Heart left ventricle (tissue), 16 donors: Measurements from ENCODE around the gene SELENOW. TPM values are rescaled to one million over a fixed set of nuclear protein-coding genes. Genes with fewer than 3 reads are reported as not detected.

ENCODE experiments used
- ATAC-seq, 4 donors: fragments of 200-7000 bp; cut with Tn5 transposase; one replicate each; pipeline ENCODE4 v1.9.1; 2020 to 2022; ENCODE audit warnings: moderate library complexity in 4 of 4, mild to moderate bottlenecking in 3 of 4, moderate number of reproducible peaks in 1 of 4
- DNase-seq, 5 donors: peaks; one replicate each; pipeline ENCODE4 v3.0.0-alpha.2; 2020
- H3K27ac ChIP-seq, 12 donors: fragments of 200-600 bp; sonication (generic) in 4 of 12; one replicate each; pipeline versions ENCODE4 v1.5.0 to v1.8.0; 2016 to 2022; ENCODE audit warnings: mild to moderate bottlenecking in 2 of 12
- H3K27me3 ChIP-seq, 9 donors: fragments of 200-600 bp; sonication (generic) in 2 of 9; one replicate each; pipeline versions ENCODE4 v1.5.1 to v1.8.0; 2016 to 2022; ENCODE audit warnings: mild to moderate bottlenecking in 3 of 9
- H3K36me3 ChIP-seq, 9 donors: fragments of 200-600 bp; sonication (generic) in 2 of 9; one replicate each; pipeline versions ENCODE4 v1.5.0 to v1.8.0; 2018 to 2022; ENCODE audit warnings: mild to moderate bottlenecking in 2 of 9
- H3K4me1 ChIP-seq, 12 donors: fragments of 200-600 bp; sonication (generic) in 4 of 12; one replicate each; pipeline versions ENCODE4 v1.5.0 to v1.8.0; 2016 to 2022; ENCODE audit warnings: mild to moderate bottlenecking in 3 of 12
- H3K4me3 ChIP-seq, 12 donors: fragments of 200-600 bp; sonication (generic) in 4 of 12; one replicate each; pipeline versions ENCODE4 v1.5.0 to v1.8.0; 2017 to 2022; ENCODE audit warnings: mild to moderate bottlenecking in 9 of 12, moderate library complexity in 4 of 12
- H3K9me3 ChIP-seq, 12 donors: fragments of 200-600 bp; sonication (generic) in 4 of 12; one replicate each; pipeline versions ENCODE4 v1.5.0 to v1.8.0; 2016 to 2022; ENCODE audit warnings: mild to moderate bottlenecking in 1 of 12
- CTCF ChIP-seq, 12 donors: fragments of 200-600 bp; sonication (generic) in 4 of 12; IDR thresholded peaks; one replicate each; pipeline versions ENCODE4 v1.5.0 to v1.8.0; 2018 to 2022; ENCODE audit warnings: antibody characterized with exemption in 12 of 12, mild to moderate bottlenecking in 5 of 12
- POLR2A ChIP-seq, 2 donors: fragments of 450-650 bp; IDR thresholded peaks; one replicate each; pipeline ENCODE4 v1.6.1; 2017; ENCODE audit warnings: antibody characterized with exemption in 2 of 2, mild to moderate bottlenecking in 2 of 2, moderate library complexity in 2 of 2
- WGBS, 4 donors: extraction: QIAGEN DNeasy Blood & Tissue Kit in 2 of 4; methylation state at CpG; one replicate each; pipeline versions ENCODE4 v1.1.5 to v1.1.7; 2013 to 2018; 5-methylcytosine and 5-hydroxymethylcytosine counted together
- intact Hi-C, 10 donors: fragments of 100-400 bp; cut with DNase I; formaldehyde crosslinking; loops; one replicate each; pipeline versions ENCODE4 v1.11.1 to v1.14.2; 2022
- polyA plus RNA-seq, 2 donors: library from polyadenylated mRNA; stranded (reverse); fragments of 200-250 nt; gene quantifications; one replicate each; pipeline ENCODE4 v1.2.3, GENCODE V29; 2013
- total RNA-seq, 9 donors: library from RNA; depleted of rRNA in 2 of 9; stranded (reverse); fragments of >200 nt in 2 of 9; fragmentation: NEBNext Ultra II Directional in 3 of 9; extraction: Animal tissue kit (Norgen Biotek cat#: 25700) in 3 of 9; gene quantifications; one replicate each; pipeline versions ENCODE4 v1.1.0 to v1.2.4, GENCODE V29; 2016 to 2023
- donor health status: ischemic (EF 13 %, LVEDD 7.1; RV severe dilation, severe dysfunction).
- donor health status: healthy with polysubstance abuse.
- donor health status: DM: no; HTN: yes; CAD: no.
- donor health status: DM: no; HTN: no; CAD: no.
- donor health status: ischemic (EF 25% LVEDD 6.9; RV normal size, moderate dysfunction).
- donor health status: ischemic (EF 25% LVEDD 5.7; RV mildly dilated, moderate dysfunction).
- donor health status: healthy.
- donor health status: DM: yes; HTN: yes; CAD: no.
- donor health status: ischemic (EF 35%, LVEDD 5.7; RV mildly dilated, moderate dysfunction).
- donor health status: nonischemic (EF 11% LVEDD 7.7; RV severe dilation, severe dysfunction).
- donor health status: DM: yes; HTN: yes; CAD: no.
- donor health status: PGD.
- donor health status: ischemic (EF 29% LVEDD 5.4; RV normal size, mild dysfunction).
- donor health status: nonischemic (EF 23%, LVEDD 6.1; RV moderate dilation, normal function).

The SELENOW gene
- total and polyA plus RNA-seq, 11 donors: 647 to 2,748 (median 1,081) TPM

- H3K27ac ChIP-seq: no peak overlapping the region
- no peaks in the 10 kb centered on the region for H3K27me3 ChIP-seq
- ATAC-seq (no peak), DNase-seq (no peak)
- TF ChIP-seq CTCF (IDR thresholded peaks at IDR 0.05) (no peak), POLR2A (IDR thresholded peaks at IDR 0.05) (no peak)
- H3K9me3 ChIP-seq: no peaks in the 10 kb centered on the region
- peaks cover 0 to 19% (median 3%) of the 10 kb centered on the region in 12 donors for H3K4me1 ChIP-seq
- 75 to 94% (median 84%) methylated on average over 5 to 7 of the region's 7 CpGs for WGBS, 4 donors
- intact Hi-C loops: loop anchor here in 8 of 10 donors (1.0 to 10.0 kb wide), 4 partner anchors 22 to 99 kb away; no protein-coding TSS in a partner anchor
- no peak overlapping the region for H3K4me3 ChIP-seq
- no peaks in the 10 kb centered on the region for H3K36me3 ChIP-seq
These were observed 12.2 kb upstream of the SELENOW start for GRCh38 chr19:47766359-47766620.

GRCh38 chr19:47766670-47767069 lies 11.8 kb upstream of the SELENOW start:
- WGBS, 4 donors: 79 to 91% (median 86%) methylated on average over 7 of the region's 7 CpGs
- Histone ChIP-seq H3K36me3 (no peaks in the 10 kb centered on the region), H3K4me3 (no peak overlapping the region), H3K9me3 (no peaks in the 10 kb centered on the region), H3K4me1 (peaks cover 0 to 19% (median 3%) of the 10 kb centered on the region in 12 donors), H3K27me3 (no peaks in the 10 kb centered on the region), H3K27ac (no peak overlapping the region)
- no peak for DNase-seq
- intact Hi-C loops: loop anchor here in 8 of 10 donors (1.0 to 10.0 kb wide), 4 partner anchors 22 to 98 kb away; no protein-coding TSS in a partner anchor
- no peak for TF ChIP-seq CTCF (IDR thresholded peaks at IDR 0.05)
- no peak for TF ChIP-seq POLR2A (IDR thresholded peaks at IDR 0.05)
- no peak for ATAC-seq

GRCh38 chr19:47767349-47767748 lies 11.2 kb upstream of the SELENOW start:
- Histone ChIP-seq H3K36me3 (no peaks in the 10 kb centered on the region), H3K4me3 (no peak overlapping the region), H3K9me3 (no peaks in the 10 kb centered on the region), H3K27ac (no peak overlapping the region), H3K4me1 (peaks cover 0 to 18% (median 3%) of the 10 kb centered on the region in 12 donors), H3K27me3 (no peaks in the 10 kb centered on the region)
- DNase-seq (no peak), ATAC-seq (no peak)
- intact Hi-C loops: loop anchor here in 6 of 10 donors (2.0 to 10.0 kb wide), 2 partner anchors 21 to 97 kb away; no protein-coding TSS in a partner anchor
- WGBS, 4 donors: 44 to 90% (median 84%) methylated on average over 2 of the region's 2 CpGs
- no peak for TF ChIP-seq POLR2A (IDR thresholded peaks at IDR 0.05)
- no peak for TF ChIP-seq CTCF (IDR thresholded peaks at IDR 0.05)

- Histone ChIP-seq H3K27ac (no peak overlapping the region), H3K9me3 (no peaks in the 10 kb centered on the region), H3K4me1 (peaks cover 0 to 9% (median 0%) of the 10 kb centered on the region in 12 donors), H3K4me3 (no peak overlapping the region), H3K36me3 (no peaks in the 10 kb centered on the region), H3K27me3 (no peaks in the 10 kb centered on the region)
- 78 to 93% (median 90%) methylated on average over 2 of the region's 2 CpGs for WGBS, 4 donors
- DNase-seq (no peak), ATAC-seq (no peak)
- TF ChIP-seq CTCF (IDR thresholded peaks at IDR 0.05) (no peak), POLR2A (IDR thresholded peaks at IDR 0.05) (no peak)
- intact Hi-C loops: loop anchor here in 2 of 10 donors (10.0 kb wide), 1 partner anchor 96 kb away; no protein-coding TSS in a partner anchor
These were observed 9.9 kb upstream of the SELENOW start for GRCh38 chr19:47768604-47769003.
